Gastrocnemius medialis (tissue), 4 donors: ENCODE data around the gene RPEL1. TPM values are rescaled to one million over a fixed set of nuclear protein-coding genes. Genes with fewer than 3 reads are reported as not detected.

Experiments
- total RNA-seq, 4 donors: library from RNA; depleted of rRNA; stranded (reverse); fragments of >200 nt; gene quantifications; one replicate each; pipeline versions ENCODE4 v1.1.0 to v1.2.3, GENCODE V29; 2016

Gene RPEL1
- total RNA-seq, 4 donors from 2014 or later = not detected

Other genes with a start within 250 kb of the RPEL1 start
- 10 to 100 TPM; 33.5 to 53.2 (median 35.3) TPM for gene NT5C2, start 52.6 kb upstream of the RPEL1 start, total RNA-seq
- gene INA, start 31.3 kb downstream of the RPEL1 start, total RNA-seq = under 1 TPM in 1 of 4 donors, not detected in 3; 0.24 TPM
- gene PCGF6, start 105.3 kb downstream of the RPEL1 start, total RNA-seq = 10 to 100 TPM in 3 of 4 donors, 1 to 10 TPM in 1; 8.9 to 16.0 (median 12.1) TPM
- gene TAF5, start 122.1 kb downstream of the RPEL1 start, total RNA-seq = 1 to 10 TPM; 4.1 to 6.4 (median 5.2) TPM
- gene ATP5MK, start 150.6 kb downstream of the RPEL1 start, total RNA-seq = 100 to 1,000 TPM; 436 to 724 (median 552) TPM
- gene PDCD11, start 150.7 kb downstream of the RPEL1 start, total RNA-seq = 10 to 100 TPM; 16.7 to 22.7 (median 19.5) TPM
- gene CALHM2, start 206.5 kb downstream of the RPEL1 start, total RNA-seq = 10 to 100 TPM in 3 of 4 donors, 1 to 10 TPM in 1; 8.9 to 19.8 (median 16.9) TPM
- gene CALHM1, start 213.0 kb downstream of the RPEL1 start, total RNA-seq = not detected
- not detected for gene CALHM3, start 233.4 kb downstream of the RPEL1 start, total RNA-seq
- 100 to 1,000 TPM in 2 of 4 donors, 10 to 100 TPM in 2; 67.6 to 147 (median 110) TPM for gene NEURL1, start 247.8 kb downstream of the RPEL1 start, total RNA-seq